Measurements from ENCODE around the gene TEC.
"Not testable (repeated sequence)": the region's sequence is repeated elsewhere in the genome, so short reads cannot be mapped to it uniquely, and the experiment has no call there.

GRCh38 chr4:48314746-48315145, 45.1 kb upstream of the TEC start:
- not testable (repeated sequence) for TF ChIP-seq EZH2 (IDR thresholded peaks at IDR 0.05; ENCODE audit: borderline replicate concordance, insufficient read depth, low read length, poor library complexity, severe bottlenecking); CTCF (IDR thresholded peaks at IDR 0.05; ENCODE audit: poor library complexity, severe bottlenecking); EP300 (conservative IDR thresholded peaks at IDR 0.05; ENCODE audit: poor library complexity, severe bottlenecking); POLR2AphosphoS5 (IDR thresholded peaks at IDR 0.05); MXI1 (conservative IDR thresholded peaks at IDR 0.05; ENCODE audit: poor library complexity, severe bottlenecking)
